ENCODE results near the gene PTPN7.

- TF ChIP-seq, protein P1, sequence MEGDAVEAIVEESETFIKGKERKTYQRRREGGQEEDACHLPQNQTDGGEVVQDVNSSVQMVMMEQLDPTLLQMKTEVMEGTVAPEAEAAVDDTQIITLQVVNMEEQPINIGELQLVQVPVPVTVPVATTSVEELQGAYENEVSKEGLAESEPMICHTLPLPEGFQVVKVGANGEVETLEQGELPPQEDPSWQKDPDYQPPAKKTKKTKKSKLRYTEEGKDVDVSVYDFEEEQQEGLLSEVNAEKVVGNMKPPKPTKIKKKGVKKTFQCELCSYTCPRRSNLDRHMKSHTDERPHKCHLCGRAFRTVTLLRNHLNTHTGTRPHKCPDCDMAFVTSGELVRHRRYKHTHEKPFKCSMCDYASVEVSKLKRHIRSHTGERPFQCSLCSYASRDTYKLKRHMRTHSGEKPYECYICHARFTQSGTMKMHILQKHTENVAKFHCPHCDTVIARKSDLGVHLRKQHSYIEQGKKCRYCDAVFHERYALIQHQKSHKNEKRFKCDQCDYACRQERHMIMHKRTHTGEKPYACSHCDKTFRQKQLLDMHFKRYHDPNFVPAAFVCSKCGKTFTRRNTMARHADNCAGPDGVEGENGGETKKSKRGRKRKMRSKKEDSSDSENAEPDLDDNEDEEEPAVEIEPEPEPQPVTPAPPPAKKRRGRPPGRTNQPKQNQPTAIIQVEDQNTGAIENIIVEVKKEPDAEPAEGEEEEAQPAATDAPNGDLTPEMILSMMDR (IDR thresholded peaks at IDR 0.05): no peak
- TF ChIP-seq POLR2AphosphoS5 (IDR thresholded peaks at IDR 0.05; ENCODE audit: insufficient read depth in 1 of 2, low read depth in 1 of 2): no peak
These were observed 56.3 kb downstream of the PTPN7 start for GRCh38 chr1:202104073-202104472.
